RWPE2 (cell line): ENCODE data around the gene RPL7L1.

Experiments
- ATAC-seq: fragments of 200-7000 bp; cut with Tn5 transposase; 3 replicates; pipeline ENCODE4 v1.9.1; 2021; ENCODE audit warnings: low read depth
- DNase-seq: peaks from one replicate; pipeline ENCODE4 v3.0.0-alpha.2; 2020; ENCODE audit warnings: low spot score
- H3K27ac ChIP-seq: fragments of 450-650 bp; 2 replicates; pipeline ENCODE4 v1.5.1; 2017; ENCODE audit warnings: mild to moderate bottlenecking; ENCODE audit not compliant: poor library complexity, severe bottlenecking
- H3K27me3 ChIP-seq: fragments of 250-450 bp; sonication (Bioruptor Pico); 2 replicates; pipeline ENCODE4 v1.5.1; 2021; ENCODE audit warnings: mild to moderate bottlenecking, moderate library complexity; ENCODE audit not compliant: insufficient read depth, poor library complexity, severe bottlenecking
- H3K36me3 ChIP-seq: fragments of 250-450 bp; sonication (Bioruptor Pico); 2 replicates; pipeline ENCODE4 v1.5.1; 2020; ENCODE audit warnings: low read depth, mild to moderate bottlenecking, moderate library complexity
- H3K4me1 ChIP-seq: fragments of 250-450 bp; sonication (Bioruptor Pico); 2 replicates; pipeline ENCODE4 v1.5.1; 2021; ENCODE audit warnings: mild to moderate bottlenecking, moderate library complexity; ENCODE audit not compliant: insufficient read depth, poor library complexity, severe bottlenecking
- H3K4me3 ChIP-seq: fragments of 250-450 bp; sonication (Bioruptor Pico); 2 replicates; pipeline ENCODE4 v1.5.1; 2021; ENCODE audit warnings: mild to moderate bottlenecking, moderate library complexity; ENCODE audit not compliant: severe bottlenecking
- H3K9me3 ChIP-seq: fragments of 250-450 bp; sonication (Bioruptor Pico); 2 replicates; pipeline ENCODE4 v1.5.1; 2021; ENCODE audit warnings: mild to moderate bottlenecking, moderate library complexity; ENCODE audit not compliant: severe bottlenecking
- TF ChIP-seq, protein P1 (sequence below): fragments of 450-650 bp; IDR thresholded peaks from one replicate; pipeline ENCODE4 v1.5.1; 2017; ENCODE audit warnings: mild to moderate bottlenecking, moderate library complexity; ENCODE audit not compliant: poor library complexity, severe bottlenecking

The RPL7L1 gene

GRCh38 chr6:42928986-42929820 is 49.8 kb downstream of the RPL7L1 start, which contains the start of gene CNPY3:
TSS of gene CNPY3 (plus strand) at chr6:42929480. CDS start at chr6:42929571, 91 bp downstream.
- Histone ChIP-seq H3K27ac (peak within 1 kb of the TSS; percentile 66), H3K4me3 (peak within 1 kb of the TSS; percentile 50), H3K36me3 (peaks cover 10% of the 10 kb centered on the region), H3K4me1 (peaks cover 10% of the 10 kb centered on the region), H3K9me3 (no peaks in the 10 kb centered on the region), H3K27me3 (no peaks in the 10 kb centered on the region)
- peak; percentile 91 for ATAC-seq
- TF ChIP-seq, protein P1, sequence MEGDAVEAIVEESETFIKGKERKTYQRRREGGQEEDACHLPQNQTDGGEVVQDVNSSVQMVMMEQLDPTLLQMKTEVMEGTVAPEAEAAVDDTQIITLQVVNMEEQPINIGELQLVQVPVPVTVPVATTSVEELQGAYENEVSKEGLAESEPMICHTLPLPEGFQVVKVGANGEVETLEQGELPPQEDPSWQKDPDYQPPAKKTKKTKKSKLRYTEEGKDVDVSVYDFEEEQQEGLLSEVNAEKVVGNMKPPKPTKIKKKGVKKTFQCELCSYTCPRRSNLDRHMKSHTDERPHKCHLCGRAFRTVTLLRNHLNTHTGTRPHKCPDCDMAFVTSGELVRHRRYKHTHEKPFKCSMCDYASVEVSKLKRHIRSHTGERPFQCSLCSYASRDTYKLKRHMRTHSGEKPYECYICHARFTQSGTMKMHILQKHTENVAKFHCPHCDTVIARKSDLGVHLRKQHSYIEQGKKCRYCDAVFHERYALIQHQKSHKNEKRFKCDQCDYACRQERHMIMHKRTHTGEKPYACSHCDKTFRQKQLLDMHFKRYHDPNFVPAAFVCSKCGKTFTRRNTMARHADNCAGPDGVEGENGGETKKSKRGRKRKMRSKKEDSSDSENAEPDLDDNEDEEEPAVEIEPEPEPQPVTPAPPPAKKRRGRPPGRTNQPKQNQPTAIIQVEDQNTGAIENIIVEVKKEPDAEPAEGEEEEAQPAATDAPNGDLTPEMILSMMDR, result no peak
- peak; percentile 96 for DNase-seq

DNA sequence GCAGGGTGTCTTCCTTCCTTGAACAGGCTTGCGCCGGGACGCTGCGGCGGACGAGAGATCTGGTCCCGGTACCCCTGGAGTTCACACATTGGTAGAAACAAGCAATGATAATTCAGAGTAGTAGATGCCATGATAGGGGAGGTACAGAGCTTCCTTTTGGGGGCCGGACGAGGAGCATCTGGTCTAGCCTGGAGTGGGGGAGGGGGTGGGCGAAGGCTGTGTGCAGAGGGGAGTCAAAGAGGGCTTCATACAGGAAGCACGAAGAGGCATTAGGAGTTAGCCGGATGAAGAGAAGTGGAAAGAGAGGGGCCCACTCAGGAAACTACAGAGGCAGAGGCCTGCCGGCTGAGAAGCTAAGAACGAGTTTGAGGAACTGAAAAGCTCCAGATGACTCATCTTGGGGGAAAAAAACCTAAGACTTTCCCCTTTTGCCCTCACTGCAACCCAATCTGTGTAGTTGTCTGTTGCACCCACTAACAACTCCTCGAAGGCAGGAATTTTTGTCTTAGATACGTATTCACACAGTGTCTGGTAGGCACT is 50.5 kb downstream of the RPL7L1 start:
- Histone ChIP-seq H3K4me3 (peak overlapping the region; percentile 50), H3K4me1 (peaks cover 10% of the 10 kb centered on the region), H3K9me3 (no peaks in the 10 kb centered on the region), H3K27me3 (no peaks in the 10 kb centered on the region), H3K27ac (peak overlapping the region; percentile 66), H3K36me3 (peaks cover 17% of the 10 kb centered on the region)
- ATAC-seq (peak; percentile 3), DNase-seq (no peak)
- TF ChIP-seq, protein P1, result no peak

- Histone ChIP-seq H3K4me1 (peaks cover 10% of the 10 kb centered on the region), H3K27ac (no peak overlapping the region), H3K4me3 (no peak overlapping the region), H3K9me3 (no peaks in the 10 kb centered on the region), H3K36me3 (peaks cover 30% of the 10 kb centered on the region), H3K27me3 (no peaks in the 10 kb centered on the region)
- ATAC-seq (no peak), DNase-seq (no peak)
- TF ChIP-seq, protein P1, result no peak
These were observed 53.0 kb downstream of the RPL7L1 start for GRCh38 chr6:42932412-42932811.

- DNase-seq (no peak), ATAC-seq (no peak)
- TF ChIP-seq, protein P1, result no peak
- H3K4me3 ChIP-seq, result no peak overlapping the region
- H3K4me1 ChIP-seq, result peaks cover 9% of the 10 kb centered on the region
- no peaks in the 10 kb centered on the region for H3K9me3 ChIP-seq
- H3K27ac ChIP-seq, result no peak overlapping the region
- H3K27me3 ChIP-seq, result no peaks in the 10 kb centered on the region
- H3K36me3 ChIP-seq, result peaks cover 35% of the 10 kb centered on the region
These were observed 53.8 kb downstream of the RPL7L1 start for GRCh38 chr6:42933205-42933604.

GRCh38 chr6:42935322-42935721 is 55.9 kb downstream of the RPL7L1 start:
- DNase-seq (no peak), ATAC-seq (no peak)
- Histone ChIP-seq H3K27me3 (no peaks in the 10 kb centered on the region), H3K9me3 (no peaks in the 10 kb centered on the region), H3K4me1 (peaks cover 6% of the 10 kb centered on the region), H3K4me3 (no peak overlapping the region), H3K27ac (no peak overlapping the region), H3K36me3 (peaks cover 35% of the 10 kb centered on the region)
- TF ChIP-seq, protein P1, result no peak
